ENCODE measurements around the gene MAP4K1.

MAP4K1 gene

DNA sequence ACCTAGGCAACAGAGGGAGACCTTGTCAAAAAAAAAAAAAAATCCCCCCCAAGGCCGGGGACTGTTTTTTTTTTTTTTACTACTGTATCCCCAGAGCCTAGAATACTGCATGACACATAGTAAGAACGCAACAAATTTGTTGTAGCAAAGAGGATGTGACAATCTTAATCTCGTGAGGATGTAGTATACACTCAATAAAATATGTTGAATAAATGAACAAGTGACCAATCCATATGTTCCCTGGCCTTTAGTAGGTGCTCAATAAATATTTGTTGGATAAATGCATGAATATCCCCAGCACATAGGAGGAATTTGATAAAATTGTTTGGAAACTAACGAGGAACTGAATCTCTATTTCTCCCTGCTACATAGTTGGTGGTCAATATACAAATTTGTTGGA, 75.7 kb downstream of the MAP4K1 start:
- FAIRE-seq = no peak

DNA sequence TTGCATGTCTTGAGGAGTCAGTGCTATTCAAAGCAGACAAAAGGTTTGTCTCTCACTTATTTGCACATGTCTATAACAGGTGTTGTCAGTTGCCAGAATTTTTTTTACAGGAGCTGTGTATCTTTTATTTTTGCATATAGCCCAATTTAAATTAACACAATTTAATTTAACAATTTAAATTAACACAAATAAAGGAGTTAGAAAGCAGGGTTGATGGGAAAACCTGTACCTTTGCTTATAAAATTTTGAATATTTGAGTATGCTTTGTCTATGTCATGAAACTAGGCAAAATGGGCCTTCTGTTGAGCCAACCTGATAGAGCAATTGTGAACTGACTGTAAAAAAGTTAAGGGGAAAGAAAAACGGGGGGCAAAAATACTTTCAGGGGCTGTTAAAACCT, 78.0 kb downstream of the MAP4K1 start:
- no peak for FAIRE-seq

DNA sequence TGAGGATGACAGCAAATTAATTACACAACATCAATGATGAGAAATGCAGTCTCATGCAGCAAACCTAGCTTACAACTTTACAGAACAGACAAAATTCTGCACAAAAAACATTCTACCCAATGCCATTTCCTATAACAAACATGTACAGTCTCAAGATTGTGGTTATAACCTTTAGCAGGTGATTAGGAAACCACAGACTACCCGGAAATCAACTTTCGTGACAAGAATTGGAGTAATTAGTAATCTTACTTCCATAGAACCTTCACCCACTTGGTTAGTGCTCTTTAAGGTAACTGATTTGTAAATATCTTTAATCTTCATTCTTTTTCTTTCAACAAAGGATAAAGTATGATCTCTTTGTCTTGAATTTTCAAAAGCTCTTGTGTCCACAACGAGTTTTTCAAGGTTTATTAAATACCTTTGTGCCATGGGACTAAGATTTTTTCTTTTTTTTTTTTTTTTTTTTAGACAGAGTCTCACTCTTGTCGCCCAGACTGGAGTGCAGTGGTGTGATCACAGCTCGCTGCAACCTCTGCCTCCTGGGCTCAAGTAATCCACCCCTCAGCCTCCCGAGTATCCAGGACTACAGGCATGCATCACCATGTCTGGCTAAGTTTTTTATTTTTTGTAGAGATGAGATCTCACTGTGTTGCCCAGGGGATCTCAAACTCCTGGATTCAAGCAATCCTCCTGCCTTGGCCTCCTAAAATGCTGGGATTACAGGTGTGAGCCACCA, 78.8 kb downstream of the MAP4K1 start:
- FAIRE-seq = no peak

DNA sequence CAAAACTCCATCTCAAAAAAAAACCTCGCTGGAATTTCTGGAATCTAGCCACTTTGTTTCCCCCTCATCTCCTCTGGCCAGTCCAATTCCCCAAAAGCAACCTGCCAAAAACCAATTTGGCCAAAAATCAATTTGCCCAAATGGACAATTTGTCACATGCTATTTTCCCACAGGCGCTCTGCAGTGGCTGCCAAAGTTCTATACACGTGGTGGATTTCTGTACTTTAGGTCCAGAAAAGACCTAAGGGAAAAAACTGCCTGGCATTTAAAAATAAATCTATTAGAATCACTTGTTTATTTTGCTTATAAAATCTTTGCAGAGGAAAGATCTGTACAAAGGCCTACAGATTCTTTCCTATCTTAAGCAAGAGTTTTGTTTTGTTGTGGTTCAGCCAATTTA, 79.4 kb downstream of the MAP4K1 start:
- FAIRE-seq = no peak

All from G401.6 (cell line).